ENCODE results near the gene FBXL16.

Gene FBXL16

GRCh38 chr16:702341-702740, 3.3 kb downstream of the FBXL16 start:
- Histone ChIP-seq H3K4ac (ENCODE audit: low read depth, low read length) (no peak overlapping the region), H3K36me3 (ENCODE audit: control insufficient read depth in 1 of 2, insufficient read depth in 2 of 2, low read length in 2 of 2) (no peaks in the 10 kb centered on the region), H3K9me3 (ENCODE audit: insufficient read depth, low read depth, low read length) (peaks cover 8% of the 10 kb centered on the region), H2BK120ac (ENCODE audit: insufficient read depth, low read length, poor library complexity) (no peak overlapping the region), H3K27me3 (ENCODE audit: insufficient read depth, low read length) (peaks cover 51% of the 10 kb centered on the region), H3K14ac (ENCODE audit: low read length) (no peak overlapping the region), H2BK12ac (ENCODE audit: low read length) (no peak overlapping the region), H4K91ac (ENCODE audit: low read depth, low read length) (no peak overlapping the region), H4K8ac (ENCODE audit: low read depth, low read length) (no peak overlapping the region), H3K4me3 (ENCODE audit: low read depth, low read length) (no peak overlapping the region), H2BK5ac (ENCODE audit: low read depth, low read length, poor library complexity) (no peak overlapping the region), H4K12ac (ENCODE audit: low read depth, low read length) (no peak overlapping the region), H3K23ac (ENCODE audit: low read length) (no peak overlapping the region), H3K9ac (ENCODE audit: low read length) (no peak overlapping the region), H2AK5ac (ENCODE audit: low read length) (no peak overlapping the region), H3K27ac (ENCODE audit: low read depth, low read length) (no peak overlapping the region), H3K4me2 (ENCODE audit: low read length) (no peak overlapping the region), H3K18ac (ENCODE audit: low read length) (no peak overlapping the region), H3K4me1 (ENCODE audit: control insufficient read depth in 1 of 2, insufficient read depth in 2 of 2, low read length in 2 of 2) (peaks cover 0 to 2% of the 10 kb centered on the region in 2 experiments), H3K79me1 (ENCODE audit: low read length) (no peaks in the 10 kb centered on the region), H2AFZ (ENCODE audit: insufficient read depth, low read length, poor library complexity) (no peak overlapping the region), H3K79me2 (ENCODE audit: control insufficient read depth, insufficient read depth, low read length, poor library complexity) (no peaks in the 10 kb centered on the region)
- DNase-seq = no peak
- no CpG with 5 or more reads among the region's 19 CpGs for WGBS (ENCODE audit: extremely low coverage, insufficient coverage, insufficient read length)

- Histone ChIP-seq H3K4ac (ENCODE audit: low read depth, low read length) (no peak overlapping the region), H2BK12ac (ENCODE audit: low read length) (no peak overlapping the region), H4K8ac (ENCODE audit: low read depth, low read length) (no peak overlapping the region), H3K4me1 (ENCODE audit: control insufficient read depth in 1 of 2, insufficient read depth in 2 of 2, low read length in 2 of 2) (peaks cover 0 to 2% of the 10 kb centered on the region in 2 experiments), H3K27ac (ENCODE audit: low read depth, low read length) (no peak overlapping the region), H3K36me3 (ENCODE audit: control insufficient read depth in 1 of 2, insufficient read depth in 2 of 2, low read length in 2 of 2) (no peaks in the 10 kb centered on the region), H4K91ac (ENCODE audit: low read depth, low read length) (no peak overlapping the region), H2AFZ (ENCODE audit: insufficient read depth, low read length, poor library complexity) (no peak overlapping the region), H2AK5ac (ENCODE audit: low read length) (no peak overlapping the region), H3K18ac (ENCODE audit: low read length) (no peak overlapping the region), H3K4me2 (ENCODE audit: low read length) (no peak overlapping the region), H3K4me3 (ENCODE audit: low read depth, low read length) (no peak overlapping the region), H2BK120ac (ENCODE audit: insufficient read depth, low read length, poor library complexity) (no peak overlapping the region), H3K79me2 (ENCODE audit: control insufficient read depth, insufficient read depth, low read length, poor library complexity) (no peaks in the 10 kb centered on the region), H3K14ac (ENCODE audit: low read length) (no peak overlapping the region), H3K9ac (ENCODE audit: low read length) (no peak overlapping the region), H3K23ac (ENCODE audit: low read length) (no peak overlapping the region), H3K27me3 (ENCODE audit: insufficient read depth, low read length) (peaks cover 43% of the 10 kb centered on the region), H2BK5ac (ENCODE audit: low read depth, low read length, poor library complexity) (no peak overlapping the region), H4K12ac (ENCODE audit: low read depth, low read length) (no peak overlapping the region), H3K9me3 (ENCODE audit: insufficient read depth, low read depth, low read length) (peaks cover 2% of the 10 kb centered on the region), H3K79me1 (ENCODE audit: low read length) (no peaks in the 10 kb centered on the region)
- DNase-seq = peak in 1 of 2 donors; percentile 58
- no CpG with 5 or more reads among the region's 76 CpGs for WGBS (ENCODE audit: extremely low coverage, insufficient coverage, insufficient read length)
Measured at GRCh38 chr16:700684-701584, 4.7 kb downstream of the FBXL16 start.

- H3K79me2 ChIP-seq (ENCODE audit: control insufficient read depth, insufficient read depth, low read length, poor library complexity) = no peaks in the 10 kb centered on the region
- H3K4me2 ChIP-seq (ENCODE audit: low read length) = no peak overlapping the region
- no peaks in the 10 kb centered on the region for H3K36me3 ChIP-seq (ENCODE audit: control insufficient read depth in 1 of 2, insufficient read depth in 2 of 2, low read length in 2 of 2)
- no peak overlapping the region for H4K8ac ChIP-seq (ENCODE audit: low read depth, low read length)
- no peaks in the 10 kb centered on the region for H3K79me1 ChIP-seq (ENCODE audit: low read length)
- no peak overlapping the region for H3K27ac ChIP-seq (ENCODE audit: low read depth, low read length)
- peaks cover 11% of the 10 kb centered on the region for H3K9me3 ChIP-seq (ENCODE audit: insufficient read depth, low read depth, low read length)
- peaks cover 48% of the 10 kb centered on the region for H3K27me3 ChIP-seq (ENCODE audit: insufficient read depth, low read length)
- H3K23ac ChIP-seq (ENCODE audit: low read length) = no peak overlapping the region
- H4K91ac ChIP-seq (ENCODE audit: low read depth, low read length) = no peak overlapping the region
- DNase-seq = no peak
- no peak overlapping the region for H3K4me3 ChIP-seq (ENCODE audit: low read depth, low read length)
- H4K12ac ChIP-seq (ENCODE audit: low read depth, low read length) = no peak overlapping the region
- H3K14ac ChIP-seq (ENCODE audit: low read length) = no peak overlapping the region
- no peak overlapping the region for H2BK12ac ChIP-seq (ENCODE audit: low read length)
- no peak overlapping the region for H2AK5ac ChIP-seq (ENCODE audit: low read length)
- no CpG with 5 or more reads among the region's 19 CpGs for WGBS (ENCODE audit: extremely low coverage, insufficient coverage, insufficient read length)
- no peak overlapping the region for H3K4ac ChIP-seq (ENCODE audit: low read depth, low read length)
- H3K4me1 ChIP-seq (ENCODE audit: control insufficient read depth in 1 of 2, insufficient read depth in 2 of 2, low read length in 2 of 2) = peaks cover 3 to 7% of the 10 kb centered on the region in 2 experiments
- H2BK5ac ChIP-seq (ENCODE audit: low read depth, low read length, poor library complexity) = no peak overlapping the region
- no peak overlapping the region for H2BK120ac ChIP-seq (ENCODE audit: insufficient read depth, low read length, poor library complexity)
- no peak overlapping the region for H3K9ac ChIP-seq (ENCODE audit: low read length)
- no peak overlapping the region for H3K18ac ChIP-seq (ENCODE audit: low read length)
- no peak overlapping the region for H2AFZ ChIP-seq (ENCODE audit: insufficient read depth, low read length, poor library complexity)
Measured at GRCh38 chr16:698911-699671, 6.5 kb downstream of the FBXL16 start.

GRCh38 chr16:695355-696089, 10.1 kb downstream of the FBXL16 start:
- Histone ChIP-seq H3K36me3 (ENCODE audit: control insufficient read depth in 1 of 2, insufficient read depth in 2 of 2, low read length in 2 of 2) (no peaks in the 10 kb centered on the region), H3K27me3 (ENCODE audit: insufficient read depth, low read length) (peaks cover 37% of the 10 kb centered on the region), H4K12ac (ENCODE audit: low read depth, low read length) (no peak overlapping the region), H3K9ac (ENCODE audit: low read length) (no peak overlapping the region), H3K79me2 (ENCODE audit: control insufficient read depth, insufficient read depth, low read length, poor library complexity) (no peaks in the 10 kb centered on the region), H4K91ac (ENCODE audit: low read depth, low read length) (no peak overlapping the region), H3K27ac (ENCODE audit: low read depth, low read length) (no peak overlapping the region), H3K4ac (ENCODE audit: low read depth, low read length) (no peak overlapping the region), H2BK5ac (ENCODE audit: low read depth, low read length, poor library complexity) (no peak overlapping the region), H3K4me3 (ENCODE audit: low read depth, low read length) (peak overlapping the region; percentile 55), H4K8ac (ENCODE audit: low read depth, low read length) (no peak overlapping the region), H3K4me1 (ENCODE audit: control insufficient read depth in 1 of 2, insufficient read depth in 2 of 2, low read length in 2 of 2) (peaks cover 5 to 12% of the 10 kb centered on the region in 2 experiments), H2AK5ac (ENCODE audit: low read length) (no peak overlapping the region), H2BK12ac (ENCODE audit: low read length) (no peak overlapping the region), H2AFZ (ENCODE audit: insufficient read depth, low read length, poor library complexity) (no peak overlapping the region), H3K18ac (ENCODE audit: low read length) (no peak overlapping the region), H3K4me2 (ENCODE audit: low read length) (no peak overlapping the region), H3K9me3 (ENCODE audit: insufficient read depth, low read depth, low read length) (peaks cover 14% of the 10 kb centered on the region), H3K79me1 (ENCODE audit: low read length) (no peaks in the 10 kb centered on the region), H3K14ac (ENCODE audit: low read length) (no peak overlapping the region), H2BK120ac (ENCODE audit: insufficient read depth, low read length, poor library complexity) (no peak overlapping the region), H3K23ac (ENCODE audit: low read length) (no peak overlapping the region)
- peak; percentile 44 to 57 for DNase-seq
- WGBS (ENCODE audit: extremely low coverage, insufficient coverage, insufficient read length) = no CpG with 5 or more reads among the region's 71 CpGs
